Stomach (tissue), 4 donors: ENCODE data around the gene CRYBB3.

Experiments
- CTCF ChIP-seq, 7 experiments: fragments of 450-650 bp in 4 of 7; fragments of 200-600 bp in 3 of 7; sonication (generic) in 3 of 7; IDR thresholded peaks; one replicate each; pipeline ENCODE4 v1.5.1; 2016 to 2019; ENCODE audit warnings: antibody characterized with exemption in 7 of 7, control low read depth in 2 of 7, mild to moderate bottlenecking in 1 of 7
- POLR2AphosphoS5 ChIP-seq, 3 donors: sonication (generic); formaldehyde crosslinking; IDR thresholded peaks; one replicate each; pipeline ENCODE4 v1.6.1; 2016; ENCODE audit warnings: antibody characterized with exemption in 3 of 3

- TF ChIP-seq CTCF (IDR thresholded peaks at IDR 0.05) (no peak), POLR2AphosphoS5 (IDR thresholded peaks at IDR 0.05) (no peak)
These were observed at the start of gene CRYBB3 for GRCh38 chr22:25199731-25200520.
